A549 (cell line): Measurements from ENCODE around the gene C2CD4C. TPM values are rescaled to one million over a fixed set of nuclear protein-coding genes. Genes with fewer than 3 reads are reported as not detected.

Source experiments
- ATAC-seq, 2 experiments: fragments of 200-7000 bp in 1 of 2; fragments of >200 bp in 1 of 2; cut with Nextera tagmentation in 1 of 2; cut with Tn5 transposase in 1 of 2; 3 replicates each; pipeline versions ENCODE4 v1.8.0 to v1.9.1; 2018 to 2020; ENCODE audit warnings: mild to moderate bottlenecking in 1 of 2, moderate library complexity in 1 of 2
- CTCF ChIA-PET: fragments of 300-600 bp; sonication (Branson Sonifier 250); formaldehyde crosslinking; extraction: SDS; loops from one replicate; lab custom pipeline; 2021; ENCODE audit warnings: antibody characterized with exemption, inconsistent platforms; lab: Yijun Ruan, JAX
- POLR2A ChIA-PET: fragments of 350-600 bp; formaldehyde crosslinking; extraction: SDS; loops from one replicate; lab custom pipeline; 2021; ENCODE audit warnings: antibody characterized with exemption, inconsistent platforms; lab: Yijun Ruan, JAX
- DNase-seq, 2 experiments: peaks; one replicate each; pipeline versions ENCODE4 v3.0.0 to v3.0.0-alpha.2; 2011 to 2016; ENCODE audit warnings: low read depth in 1 of 2, low spot score in 1 of 2
- FAIRE-seq: peaks from 2 replicates; lab custom pipeline; 2011; peaks lifted over from hg19 to GRCh38; lab: Jason Lieb, UNC
- H3K27ac ChIP-seq, 2 experiments: fragments of >200 bp; sonication (Bioruptor Twin); formaldehyde crosslinking; 3 replicates each; pipeline ENCODE4 v1.5.1; 2016 to 2017
- H3K4me1 ChIP-seq: fragments of >200 bp; sonication (Bioruptor Twin); formaldehyde crosslinking; 3 replicates; pipeline ENCODE4 v1.6.1; 2016
- H3K4me2 ChIP-seq: fragments of >200 bp; sonication (Bioruptor Twin); formaldehyde crosslinking; 3 replicates; pipeline ENCODE4 v1.6.1; 2016
- H3K4me3 ChIP-seq: fragments of >200 bp; sonication (Bioruptor Twin); formaldehyde crosslinking; 3 replicates; pipeline ENCODE4 v1.5.1; 2016
- H3K9me3 ChIP-seq: fragments of >200 bp; sonication (Bioruptor Twin); formaldehyde crosslinking; 3 replicates; pipeline ENCODE4 v1.6.1; 2016
- BCL3 ChIP-seq: fragments of >200 bp; sonication (Bioruptor Twin); formaldehyde crosslinking; IDR thresholded peaks from 3 replicates; pipeline ENCODE4 v1.6.1; 2016
- CHD4 ChIP-seq: fragments of 200-600 bp; sonication (generic); IDR thresholded peaks from 2 replicates; pipeline ENCODE4 v1.6.1; 2016; ENCODE audit warnings: antibody characterized with exemption, mild to moderate bottlenecking, borderline replicate concordance
- CTCF ChIP-seq: fragments of >200 bp; sonication (Bioruptor Twin); formaldehyde crosslinking; IDR thresholded peaks from 3 replicates; pipeline ENCODE4 v1.5.1; 2016
- FOSB ChIP-seq: fragments of 250-450 bp; sonication (Bioruptor Pico); IDR thresholded peaks from 2 replicates; pipeline ENCODE4 v1.5.0; 2020; ENCODE audit warnings: mild to moderate bottlenecking, moderate library complexity
- FOXS1 ChIP-seq: fragments of 250-450 bp; sonication (Bioruptor Pico); IDR thresholded peaks from 2 replicates; pipeline ENCODE4 v1.5.0; 2020; ENCODE audit warnings: mild to moderate bottlenecking, moderate library complexity
- HDAC2 ChIP-seq: fragments of 200-600 bp; sonication (generic); IDR thresholded peaks from 2 replicates; pipeline ENCODE4 v1.6.1; 2016
- HES2 ChIP-seq: fragments of >200 bp; sonication (Bioruptor Twin); formaldehyde crosslinking; IDR thresholded peaks from 2 replicates; pipeline ENCODE4 v1.6.1; 2016
- HEYL ChIP-seq: fragments of 250-450 bp; sonication (Bioruptor Pico); IDR thresholded peaks from 2 replicates; pipeline ENCODE4 v1.8.0; 2021; ENCODE audit warnings: mild to moderate bottlenecking, moderate library complexity
- HOXB5 ChIP-seq: fragments of 250-450 bp; sonication (Bioruptor Pico); IDR thresholded peaks from 2 replicates; pipeline ENCODE4 v1.5.0; 2020; ENCODE audit warnings: mild to moderate bottlenecking, moderate library complexity
- MAX ChIP-seq: IDR thresholded peaks from 2 replicates; pipeline ENCODE4 v1.6.1; 2012
- MYC ChIP-seq: IDR thresholded peaks from 2 replicates; pipeline ENCODE4 v1.6.1; 2012; ENCODE audit warnings: mild to moderate bottlenecking, inconsistent platforms, low read length, improper control_type of control experiment, borderline replicate concordance
- NFE2L2 ChIP-seq: fragments of 150-350 bp; conservative IDR thresholded peaks from 2 replicates; pipeline ENCODE4 v1.6.1; 2014; ENCODE audit warnings: low read length
- NR3C1 ChIP-seq: fragments of >200 bp; sonication (Bioruptor Twin); formaldehyde crosslinking; IDR thresholded peaks from 3 replicates; pipeline ENCODE4 v1.6.1; 2017
- PHF8 ChIP-seq: fragments of 200-600 bp; sonication (generic); IDR thresholded peaks from 2 replicates; pipeline ENCODE4 v1.6.1; 2016; ENCODE audit warnings: low read depth, mild to moderate bottlenecking, antibody characterized with exemption, moderate library complexity, borderline replicate concordance
- RFX5 ChIP-seq: fragments of 450-650 bp; IDR thresholded peaks from 2 replicates; pipeline ENCODE4 v1.7.1; 2014; ENCODE audit warnings: antibody characterized with exemption, mild to moderate bottlenecking, moderate library complexity
- SREBF2 ChIP-seq: fragments of 450-650 bp; IDR thresholded peaks from 2 replicates; pipeline ENCODE4 v1.6.1; 2014; ENCODE audit warnings: mild to moderate bottlenecking, moderate library complexity
- TFCP2L1 ChIP-seq: fragments of 250-450 bp; sonication (Bioruptor Pico); IDR thresholded peaks from 2 replicates; pipeline ENCODE4 v1.5.0; 2021; ENCODE audit warnings: mild to moderate bottlenecking
- TP53 ChIP-seq: fragments of 250-450 bp; sonication (Bioruptor Pico); IDR thresholded peaks from 2 replicates; pipeline ENCODE4 v1.5.0; 2021; ENCODE audit warnings: mild to moderate bottlenecking, moderate library complexity
- WGBS: methylation state at CpG from one replicate; pipeline ENCODE4 v1.1.6; 2017; ENCODE audit errors: missing lambda C conversion rate; 5-methylcytosine and 5-hydroxymethylcytosine counted together
- polyA plus RNA-seq, 4 experiments: library from polyadenylated mRNA; depleted of rRNA in 3 of 4; stranded (reverse); fragments of >200 nt; fragmentation: RNase III in 1 of 4; extraction: RNeasy Plus Mini Kit Qiagen cat#74134 plus additional on column Dnase treatment in 1 of 4; gene quantifications; 2 replicates in 3 of 4; 3 replicates in 1 of 4; pipeline ENCODE4 v1.2.3, GENCODE V29; 2011 to 2017
- TF ChIP-seq, protein P1 (sequence below): fragments of 250-450 bp; sonication (Bioruptor Pico); IDR thresholded peaks from 2 replicates; pipeline ENCODE4 v1.5.0; 2020; ENCODE audit warnings: low read depth, mild to moderate bottlenecking, moderate library complexity

C2CD4C gene
- polyA plus RNA-seq, 2 of the 4 experiments (the other 2 are of a cell fraction): 0.21 to 0.71 TPM

DNA sequence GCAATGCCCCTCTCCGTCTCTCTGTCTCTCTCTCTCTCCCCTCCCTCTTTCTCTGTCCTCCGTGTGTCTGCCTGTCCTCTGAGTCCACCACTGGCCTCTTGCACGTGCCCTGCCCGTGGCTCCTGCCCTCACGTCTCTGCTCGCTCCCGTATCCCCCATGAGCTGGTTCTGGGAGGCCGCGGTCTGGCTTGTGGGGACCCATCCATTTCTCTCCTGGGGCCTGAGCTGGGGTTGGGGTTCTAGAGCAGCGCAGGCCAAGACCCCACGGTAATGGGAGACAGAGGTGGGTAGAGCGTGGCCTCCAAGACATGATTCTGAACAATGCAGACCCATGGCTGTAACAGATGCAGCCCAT lies 19.0 kb downstream of the C2CD4C start:
- TF ChIP-seq FOSB (CRISPR knock-in tag): no peak
- TF ChIP-seq TP53 (CRISPR knock-in tag): no peak
- no peak for TF ChIP-seq CTCF
- no peak for TF ChIP-seq HEYL
- TF ChIP-seq BCL3: no peak
- no peak for TF ChIP-seq MYC
- no peak for TF ChIP-seq NFE2L2
- TF ChIP-seq TFCP2L1: no peak
- no peak for TF ChIP-seq HOXB5
- no peak for TF ChIP-seq HDAC2
- TF ChIP-seq MAX: no peak
- no peak for TF ChIP-seq HES2
- TF ChIP-seq NR3C1: no peak
- no peak for TF ChIP-seq RFX5
- H3K9me3 ChIP-seq: no peaks in the 10 kb centered on the region; the same call in 2 of the 3 replicates
- no peak overlapping the region for H3K4me3 ChIP-seq
- no peak for ATAC-seq
- FAIRE-seq: no peak
- WGBS: 60% methylated on average over 8 of the region's 12 CpGs
- no peak for DNase-seq
- POLR2A ChIA-PET: no interaction called here
- no peak overlapping the region for H3K27ac ChIP-seq
- CTCF ChIA-PET: no interaction called here
- no peak overlapping the region for H3K4me2 ChIP-seq
- no peaks in the 10 kb centered on the region for H3K4me1 ChIP-seq

DNA sequence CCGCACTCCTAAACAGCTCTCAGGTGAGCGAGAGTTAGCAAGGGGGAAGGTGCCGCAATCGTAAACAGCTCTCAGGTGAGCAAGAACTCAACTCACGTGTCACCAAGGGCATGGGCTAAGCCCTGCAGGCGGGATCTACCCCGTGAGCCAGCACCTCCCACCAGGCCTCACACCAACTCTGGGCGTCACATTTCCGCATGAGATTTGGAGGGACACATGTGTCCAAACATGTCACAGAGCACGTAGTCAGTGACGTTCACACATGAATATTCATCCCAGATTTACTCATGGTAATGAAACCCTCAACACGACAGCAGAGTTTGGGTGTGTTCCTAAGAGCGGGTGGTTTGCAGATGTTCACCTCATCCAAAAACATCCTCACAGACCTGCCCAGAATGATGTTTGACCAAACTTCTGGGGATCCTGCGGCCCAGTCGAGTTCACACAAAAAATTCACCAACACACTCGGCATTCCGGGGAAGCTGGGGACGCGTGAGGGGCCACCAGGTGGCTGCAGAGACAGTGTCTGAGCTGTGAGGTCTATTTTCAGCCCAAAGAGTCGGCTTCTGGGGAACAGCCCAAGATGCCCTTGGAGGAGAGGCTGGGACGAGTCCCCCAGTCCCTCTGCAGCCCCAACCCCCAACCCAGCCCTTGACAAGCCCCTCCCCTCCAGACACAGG lies 19.6 kb downstream of the C2CD4C start:
- WGBS: 69% methylated on average over 19 of the region's 21 CpGs
- no peaks in the 10 kb centered on the region; the same call in 2 of the 3 replicates for H3K9me3 ChIP-seq
- FAIRE-seq: no peak
- no peak overlapping the region for H3K4me2 ChIP-seq
- TF ChIP-seq FOSB (CRISPR knock-in tag): no peak
- TF ChIP-seq MAX: no peak
- no peak for TF ChIP-seq HEYL
- no peak for TF ChIP-seq CHD4
- TF ChIP-seq, protein P1, sequence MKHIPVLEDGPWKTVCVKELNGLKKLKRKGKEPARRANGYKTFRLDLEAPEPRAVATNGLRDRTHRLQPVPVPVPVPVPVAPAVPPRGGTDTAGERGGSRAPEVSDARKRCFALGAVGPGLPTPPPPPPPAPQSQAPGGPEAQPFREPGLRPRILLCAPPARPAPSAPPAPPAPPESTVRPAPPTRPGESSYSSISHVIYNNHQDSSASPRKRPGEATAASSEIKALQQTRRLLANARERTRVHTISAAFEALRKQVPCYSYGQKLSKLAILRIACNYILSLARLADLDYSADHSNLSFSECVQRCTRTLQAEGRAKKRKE (CRISPR knock-in tag): no peak
- TF ChIP-seq NR3C1: no peak
- no peak for TF ChIP-seq SREBF2
- no peak for TF ChIP-seq PHF8
- H3K4me3 ChIP-seq: no peak overlapping the region
- no peak overlapping the region for H3K27ac ChIP-seq
- ATAC-seq: no peak
- no peaks in the 10 kb centered on the region for H3K4me1 ChIP-seq
- DNase-seq: no peak
- ChIA-PET POLR2A (no interaction called here), CTCF (interaction anchor here (1.6 kb wide), 1 partner anchor 118 kb away, joined by 3 read pairs; no protein-coding TSS in a partner anchor)

DNA sequence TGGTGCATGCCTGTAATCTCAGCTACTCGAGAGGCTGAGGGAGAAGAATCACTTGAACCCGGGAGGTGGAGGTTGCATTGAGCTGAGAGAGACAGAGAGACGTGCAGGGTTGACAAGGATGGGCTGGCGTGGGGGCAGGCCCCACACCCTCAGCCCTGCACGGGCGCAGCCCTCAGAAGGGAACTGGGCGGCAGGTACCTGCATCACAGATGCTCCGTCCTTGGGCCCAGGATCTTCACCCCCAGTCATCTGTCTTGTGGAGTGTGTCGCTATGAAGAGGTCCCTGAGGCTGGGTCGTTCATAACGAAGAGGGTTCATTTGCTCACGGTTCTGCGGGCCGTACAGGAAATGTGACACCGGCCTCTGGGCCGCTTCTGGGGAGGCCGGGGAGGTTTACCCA lies 20.3 kb downstream of the C2CD4C start:
- CTCF ChIA-PET: interaction anchor here (1.6 kb wide), 1 partner anchor 118 kb away, joined by 3 read pairs; no protein-coding TSS in a partner anchor
- POLR2A ChIA-PET: no interaction called here
- TF ChIP-seq FOXS1 (CRISPR knock-in tag): no peak
- DNase-seq (no peak), FAIRE-seq (no peak), ATAC-seq (no peak)
- WGBS: 81% methylated on average over 13 of the region's 17 CpGs
- no peak overlapping the region for H3K27ac ChIP-seq
- H3K4me1 ChIP-seq: no peaks in the 10 kb centered on the region
- H3K9me3 ChIP-seq: no peaks in the 10 kb centered on the region; the same call in 2 of the 3 replicates
- no peak overlapping the region for H3K4me3 ChIP-seq
- no peak overlapping the region for H3K4me2 ChIP-seq
